Inflammatory macrophage treated with lipopolysaccharide for 1 hour (primary cell): ENCODE measurements around the gene ENPP5.

ENCODE experiments used
- DNase-seq, 2 donors: peaks; one replicate each; pipeline ENCODE4 v3.0.0-alpha.2; 2020 to 2022

ENPP5 gene

GRCh38 chr6:46170357-46171289 lies at the start of gene ENPP5:
Gene ENPP5, minus strand, starts transcription at chr6:46170980. Its CDS starts 2,718 bp downstream, at chr6:46168262.
- DNase-seq = peak in 1 of 2 donors; percentile 12

GRCh38 chr6:46219661-46220060 lies 48.9 kb upstream of the ENPP5 start:
- DNase-seq = no peak

- no peak for DNase-seq
Measured at GRCh38 chr6:46218457-46218856, 47.7 kb upstream of the ENPP5 start.

- peak in 1 of 2 donors; percentile 3 for DNase-seq
Measured at GRCh38 chr6:46217671-46218131, 46.9 kb upstream of the ENPP5 start.

GRCh38 chr6:46216879-46217278 lies 46.1 kb upstream of the ENPP5 start:
- DNase-seq = no peak

GRCh38 chr6:46215777-46216176 lies 45.0 kb upstream of the ENPP5 start:
- DNase-seq = no peak

- no peak for DNase-seq
Measured at GRCh38 chr6:46215213-46215612, 44.4 kb upstream of the ENPP5 start.

- DNase-seq = no peak
Measured at GRCh38 chr6:46211917-46212316, 41.1 kb upstream of the ENPP5 start.

GRCh38 chr6:46210294-46210693 lies 39.5 kb upstream of the ENPP5 start:
- no peak for DNase-seq

- no peak for DNase-seq
Measured at GRCh38 chr6:46208303-46208702, 37.5 kb upstream of the ENPP5 start.

- no peak for DNase-seq
Measured at GRCh38 chr6:46207174-46207573, 36.4 kb upstream of the ENPP5 start.

- no peak for DNase-seq
Measured at GRCh38 chr6:46204880-46205650, 34.3 kb upstream of the ENPP5 start.

GRCh38 chr6:46203391-46204177 lies 32.8 kb upstream of the ENPP5 start:
- DNase-seq = no peak

- DNase-seq = no peak
Measured at GRCh38 chr6:46201702-46202101, 30.9 kb upstream of the ENPP5 start.

GRCh38 chr6:46199387-46199786 lies 28.6 kb upstream of the ENPP5 start:
- no peak for DNase-seq

GRCh38 chr6:46191961-46192360 lies 21.2 kb upstream of the ENPP5 start:
- no peak for DNase-seq

- DNase-seq = no peak
Measured at GRCh38 chr6:46190889-46191288, 20.1 kb upstream of the ENPP5 start.

- DNase-seq = no peak
Measured at GRCh38 chr6:46189726-46190125, 18.9 kb upstream of the ENPP5 start.

GRCh38 chr6:46186583-46186982 lies 15.8 kb upstream of the ENPP5 start:
- DNase-seq = no peak

GRCh38 chr6:46184114-46184513 lies 13.3 kb upstream of the ENPP5 start:
- no peak for DNase-seq

GRCh38 chr6:46175976-46176375 lies 5.2 kb upstream of the ENPP5 start:
- no peak for DNase-seq

GRCh38 chr6:46175446-46175845 lies 4.7 kb upstream of the ENPP5 start:
- DNase-seq = no peak

- no peak for DNase-seq
Measured at GRCh38 chr6:46174904-46175303, 4.1 kb upstream of the ENPP5 start.
